ENCODE results near the gene C4orf51. TPM values are rescaled to one million over a fixed set of nuclear protein-coding genes. Genes with fewer than 3 reads are reported as not detected.

C4orf51 gene
- total and polyA plus RNA-seq, 2 of the 8 experiments (the other 6 are each of a cell fraction or from before 2014, with no cell fraction given), result 0.54 TPM; not detected in 1

GRCh38 chr4:145719752-145720624 is 40.0 kb downstream of the C4orf51 start:
- H3K79me1 ChIP-seq (ENCODE audit: low read depth, low read length), result no peaks in the 10 kb centered on the region
- H3K18ac ChIP-seq (ENCODE audit: extremely low read depth, low read length), result peak overlapping the region; percentile 9; the same call in 1 of the 2 replicates
- H2BK20ac ChIP-seq (ENCODE audit: low read length), result no peak overlapping the region; the same call in 1 of the 2 replicates
- H4K91ac ChIP-seq (replicated peaks; ENCODE audit: insufficient read length, low read length), result no peak overlapping the region
- H3K27me3 ChIP-seq (replicated peaks in 1 of 4; ENCODE audit: control insufficient read depth in 3 of 4, extremely low read depth in 1 of 4, insufficient read depth in 3 of 4, low read length in 3 of 4), result no peaks in the 10 kb centered on the region
- POLR2A ChIA-PET (ENCODE audit: partially characterized antibody), result interaction anchor here (1.1 kb wide), 1 partner anchor 13 kb away, joined by 3 read pairs; no protein-coding TSS in a partner anchor
- H2AFZ ChIP-seq (ENCODE audit: low read length), result peak overlapping the region; percentile 40; the same call in 1 of the 2 replicates
- FAIRE-seq (no peak), DNase-seq (ENCODE audit: low read depth in 1 of 2, low spot score in 2 of 2) (no peak)
- H3K4me3 ChIP-seq (ENCODE audit: extremely low read depth in 1 of 4, insufficient read depth in 2 of 4, low read depth in 3 of 4, low read length in 4 of 4), result no peak overlapping the region
- no peaks in the 10 kb centered on the region for H3K36me3 ChIP-seq (ENCODE audit: control insufficient read depth in 2 of 4, insufficient read depth in 4 of 4, low read length in 3 of 4)
- CTCF ChIA-PET (ENCODE audit: partially characterized antibody), result no interaction called here
- no peak overlapping the region for H3K27ac ChIP-seq (ENCODE audit: low read depth, low read length)
- H3K9ac ChIP-seq (replicated peaks in 1 of 4; ENCODE audit: extremely low read depth in 1 of 4, low read depth in 3 of 4, low read length in 3 of 4), result no peak overlapping the region
- H2BK12ac ChIP-seq (ENCODE audit: low read depth, low read length), result 0 out of 2 replicates have a peak overlapping the region, but pooled peaks have one; percentile 33
- no peak overlapping the region for H2BK120ac ChIP-seq (replicated peaks; ENCODE audit: low read depth, low read length)
- no peak overlapping the region for H3K23ac ChIP-seq (ENCODE audit: insufficient read length)
- no peak overlapping the region for H4K8ac ChIP-seq (ENCODE audit: extremely low read depth, insufficient read depth, low read length)
- H3K14ac ChIP-seq (ENCODE audit: insufficient read length), result no peak overlapping the region
- H3K23me2 ChIP-seq (ENCODE audit: low read depth, low read length), result no peaks in the 10 kb centered on the region; the same call in 1 of the 2 replicates
- H2AK5ac ChIP-seq (ENCODE audit: low read depth, low read length), result no peak overlapping the region
- H3K79me2 ChIP-seq (ENCODE audit: control insufficient read depth in 1 of 2, insufficient read depth in 2 of 2, low read length in 2 of 2), result no peaks in the 10 kb centered on the region
- 85% methylated on average over 10 of the region's 10 CpGs; no CpG with 5 or more reads in 1 of the 2 experiments for WGBS, 2 experiments (ENCODE audit: extremely low coverage in 1 of 2, insufficient coverage in 1 of 2, insufficient read length in 1 of 2, insufficient replicate concordance in 2 of 2, low coverage in 1 of 2, low lambda C conversion rate in 2 of 2, missing lambda C conversion rate in 1 of 2)
- H2BK15ac ChIP-seq (ENCODE audit: low read length), result no peak overlapping the region
- H3K4me2 ChIP-seq (ENCODE audit: insufficient read depth in 1 of 2, low read depth in 2 of 2, low read length in 2 of 2), result no peak overlapping the region
- H4K5ac ChIP-seq (ENCODE audit: insufficient read length, low read depth, low read length), result no peak overlapping the region
- H3K56ac ChIP-seq (replicated peaks; ENCODE audit: insufficient read length, low read depth, low read length), result no peak overlapping the region
- H3K4me1 ChIP-seq (replicated peaks in 1 of 4; ENCODE audit: control insufficient read depth in 3 of 4, insufficient read depth in 4 of 4, low read length in 3 of 4), result 0 out of 7 replicates have a peak, but pooled peaks cover 0 to 3% (median 0%) of the 10 kb centered on the region in 4 experiments
- peaks cover 2 to 3% of the 10 kb centered on the region in 2 experiments; a peak in 2 of 4 replicates for H3K9me3 ChIP-seq (ENCODE audit: insufficient read depth in 2 of 2, low read depth in 1 of 2, low read length in 1 of 2)
- H4K20me1 ChIP-seq (replicated peaks in 1 of 2; ENCODE audit: control insufficient read depth in 1 of 2, insufficient read depth in 2 of 2, low read length in 2 of 2), result no peaks in the 10 kb centered on the region
- no peak overlapping the region for H3K4ac ChIP-seq (replicated peaks; ENCODE audit: insufficient read length, low read depth, low read length)
- peak overlapping the region; percentile 53; the same call in 1 of the 2 replicates for H2BK5ac ChIP-seq (ENCODE audit: low read depth, low read length)
- TF ChIP-seq POLR2AphosphoS5 (IDR thresholded peaks at IDR 0.05; ENCODE audit: low read depth, low read length), result no peak
- TF ChIP-seq RXRA (IDR thresholded peaks at IDR 0.05; ENCODE audit: insufficient read depth, low read depth, low read length), result no peak
- TF ChIP-seq RFX5 (IDR thresholded peaks at IDR 0.05; ENCODE audit: borderline replicate concordance, low read depth, low read length), result no peak
- TF ChIP-seq MAFK (IDR thresholded peaks at IDR 0.05; ENCODE audit: low read depth, low read length), result no peak
- TF ChIP-seq TAF1 (IDR thresholded peaks at IDR 0.05; ENCODE audit: low read depth, low read length), result no peak
- no peak for TF ChIP-seq CHD2 (IDR thresholded peaks at IDR 0.05; ENCODE audit: low read length)
- TF ChIP-seq GTF2F1 (IDR thresholded peaks at IDR 0.05; ENCODE audit: borderline replicate concordance, low read depth, low read length), result no peak
- no peak for TF ChIP-seq FOSL1 (IDR thresholded peaks at IDR 0.05; ENCODE audit: insufficient read depth, low read depth, low read length)
- no peak for TF ChIP-seq RAD21 (IDR thresholded peaks at IDR 0.05 in 1 of 2, conservative IDR thresholded peaks at IDR 0.05 in 1 of 2; ENCODE audit: low read depth in 2 of 2, low read length in 2 of 2)
- TF ChIP-seq TAF7 (optimal IDR thresholded peaks at IDR 0.05; ENCODE audit: borderline replicate concordance, low read depth, low read length), result no peak
- TF ChIP-seq SUZ12 (IDR thresholded peaks at IDR 0.05; ENCODE audit: low read length), result no peak
- TF ChIP-seq YY1 (IDR thresholded peaks at IDR 0.05; ENCODE audit: low read depth, low read length), result no peak

Measured in H1 (cell line).